Heart left ventricle (tissue), 16 donors: Measurements from ENCODE around the gene MAPK11. TPM values are rescaled to one million over a fixed set of nuclear protein-coding genes. Genes with fewer than 3 reads are reported as not detected.

Experiments used
- ATAC-seq, 4 donors: fragments of 200-7000 bp; cut with Tn5 transposase; one replicate each; pipeline ENCODE4 v1.9.1; 2020 to 2022; ENCODE audit warnings: moderate library complexity in 4 of 4, mild to moderate bottlenecking in 3 of 4, moderate number of reproducible peaks in 1 of 4
- DNase-seq, 5 donors: peaks; one replicate each; pipeline ENCODE4 v3.0.0-alpha.2; 2020
- H3K27ac ChIP-seq, 12 donors: fragments of 200-600 bp; sonication (generic) in 4 of 12; one replicate each; pipeline versions ENCODE4 v1.5.0 to v1.8.0; 2016 to 2022; ENCODE audit warnings: mild to moderate bottlenecking in 2 of 12
- H3K27me3 ChIP-seq, 9 donors: fragments of 200-600 bp; sonication (generic) in 2 of 9; one replicate each; pipeline versions ENCODE4 v1.5.1 to v1.8.0; 2016 to 2022; ENCODE audit warnings: mild to moderate bottlenecking in 3 of 9
- H3K36me3 ChIP-seq, 9 donors: fragments of 200-600 bp; sonication (generic) in 2 of 9; one replicate each; pipeline versions ENCODE4 v1.5.0 to v1.8.0; 2018 to 2022; ENCODE audit warnings: mild to moderate bottlenecking in 2 of 9
- H3K4me1 ChIP-seq, 12 donors: fragments of 200-600 bp; sonication (generic) in 4 of 12; one replicate each; pipeline versions ENCODE4 v1.5.0 to v1.8.0; 2016 to 2022; ENCODE audit warnings: mild to moderate bottlenecking in 3 of 12
- H3K4me3 ChIP-seq, 12 donors: fragments of 200-600 bp; sonication (generic) in 4 of 12; one replicate each; pipeline versions ENCODE4 v1.5.0 to v1.8.0; 2017 to 2022; ENCODE audit warnings: mild to moderate bottlenecking in 9 of 12, moderate library complexity in 4 of 12
- H3K9me3 ChIP-seq, 12 donors: fragments of 200-600 bp; sonication (generic) in 4 of 12; one replicate each; pipeline versions ENCODE4 v1.5.0 to v1.8.0; 2016 to 2022; ENCODE audit warnings: mild to moderate bottlenecking in 1 of 12
- POLR2A ChIP-seq, 2 donors: fragments of 450-650 bp; IDR thresholded peaks; one replicate each; pipeline ENCODE4 v1.6.1; 2017; ENCODE audit warnings: antibody characterized with exemption in 2 of 2, mild to moderate bottlenecking in 2 of 2, moderate library complexity in 2 of 2
- WGBS, 4 donors: extraction: QIAGEN DNeasy Blood & Tissue Kit in 2 of 4; methylation state at CpG; one replicate each; pipeline versions ENCODE4 v1.1.5 to v1.1.7; 2013 to 2018; 5-methylcytosine and 5-hydroxymethylcytosine counted together
- intact Hi-C, 10 donors: fragments of 100-400 bp; cut with DNase I; formaldehyde crosslinking; loops; one replicate each; pipeline versions ENCODE4 v1.11.1 to v1.14.2; 2022
- polyA plus RNA-seq, 2 donors: library from polyadenylated mRNA; stranded (reverse); fragments of 200-250 nt; gene quantifications; one replicate each; pipeline ENCODE4 v1.2.3, GENCODE V29; 2013
- total RNA-seq, 9 donors: library from RNA; depleted of rRNA in 2 of 9; stranded (reverse); fragments of >200 nt in 2 of 9; fragmentation: NEBNext Ultra II Directional in 3 of 9; extraction: Animal tissue kit (Norgen Biotek cat#: 25700) in 3 of 9; gene quantifications; one replicate each; pipeline versions ENCODE4 v1.1.0 to v1.2.4, GENCODE V29; 2016 to 2023
- TF ChIP-seq, protein P1 (sequence below), 12 donors: fragments of 200-600 bp; sonication (generic) in 4 of 12; IDR thresholded peaks; one replicate each; pipeline versions ENCODE4 v1.5.0 to v1.8.0; 2018 to 2022; ENCODE audit warnings: antibody characterized with exemption in 12 of 12, mild to moderate bottlenecking in 5 of 12
- donor health status: ischemic (EF 13 %, LVEDD 7.1; RV severe dilation, severe dysfunction).
- donor health status: healthy with polysubstance abuse.
- donor health status: DM: no; HTN: yes; CAD: no.
- donor health status: DM: no; HTN: no; CAD: no.
- donor health status: ischemic (EF 25% LVEDD 6.9; RV normal size, moderate dysfunction).
- donor health status: ischemic (EF 25% LVEDD 5.7; RV mildly dilated, moderate dysfunction).
- donor health status: healthy.
- donor health status: DM: yes; HTN: yes; CAD: no.
- donor health status: ischemic (EF 35%, LVEDD 5.7; RV mildly dilated, moderate dysfunction).
- donor health status: nonischemic (EF 11% LVEDD 7.7; RV severe dilation, severe dysfunction).
- donor health status: DM: yes; HTN: yes; CAD: no.
- donor health status: PGD.
- donor health status: ischemic (EF 29% LVEDD 5.4; RV normal size, mild dysfunction).
- donor health status: nonischemic (EF 23%, LVEDD 6.1; RV moderate dilation, normal function).

The MAPK11 gene
- total and polyA plus RNA-seq, 11 donors, result 5.0 to 12.1 (median 7.5) TPM

DNA sequence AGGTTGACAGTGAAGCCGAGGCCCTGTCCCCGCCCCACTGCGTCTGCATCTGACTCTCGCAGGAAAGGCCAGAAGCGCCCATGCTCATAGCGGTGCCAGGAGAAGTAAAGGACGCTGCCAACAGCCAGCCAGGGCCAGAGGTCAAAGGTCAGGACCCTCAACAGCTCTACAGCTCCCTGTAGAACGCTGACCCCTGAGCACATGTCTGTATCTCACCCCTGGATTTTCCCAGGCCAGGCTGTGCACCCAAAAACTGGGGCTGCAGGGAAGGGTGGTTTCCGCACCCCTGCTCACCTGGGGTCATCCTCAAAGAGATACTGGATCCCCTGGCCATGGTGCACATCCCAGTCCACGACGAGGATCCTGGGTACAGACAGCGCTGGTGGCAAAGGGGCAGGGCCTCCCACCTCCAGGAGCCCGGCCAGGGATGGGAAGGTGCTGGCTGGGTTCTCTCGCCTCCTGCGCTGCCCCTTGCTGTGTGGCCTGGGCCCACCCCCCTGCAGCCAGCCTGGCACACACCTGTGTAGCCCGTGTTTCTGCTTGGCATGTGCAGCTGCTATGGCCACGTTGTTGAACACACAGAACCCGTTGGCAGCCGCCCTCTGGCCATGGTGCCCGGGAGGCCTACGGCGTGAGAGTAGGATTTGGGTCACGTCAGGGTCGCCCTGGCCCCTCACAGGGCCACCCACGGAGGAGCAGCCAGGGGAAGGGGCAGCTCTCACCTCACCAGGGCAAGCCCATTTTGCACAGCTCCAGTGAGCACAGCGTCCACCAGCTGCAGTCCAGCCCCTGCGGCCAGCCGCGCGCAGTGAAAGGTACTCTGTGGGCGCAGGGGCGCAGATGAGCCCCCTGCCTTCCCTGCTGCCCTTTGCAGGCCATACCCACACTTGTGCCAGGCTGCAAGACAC is 20.6 kb downstream of the MAPK11 start:
- intact Hi-C loops, result loop anchor here in 9 of 10 donors (2.0 to 10.0 kb wide), 7 partner anchors 77 to 365 kb away; partner anchors contain the start of genes PPP6R2 (in 6 of the 9), LMF2 (in 3 of the 9), NCAPH2 (in 3 of the 9) and DENND6B (in 1 of the 9)
- Histone ChIP-seq H3K27ac (no peak overlapping the region), H3K4me3 (peak overlapping the region in 6 of 12 donors; percentile 69 to 83 (median 71)), H3K27me3 (no peaks in the 10 kb centered on the region), H3K4me1 (peaks cover 5 to 50% (median 32%) of the 10 kb centered on the region in 12 donors), H3K9me3 (no peaks in the 10 kb centered on the region), H3K36me3 (peaks cover 0 to 25% (median 8%) of the 10 kb centered on the region in 9 donors)
- DNase-seq, result no peak
- TF ChIP-seq, protein P1, sequence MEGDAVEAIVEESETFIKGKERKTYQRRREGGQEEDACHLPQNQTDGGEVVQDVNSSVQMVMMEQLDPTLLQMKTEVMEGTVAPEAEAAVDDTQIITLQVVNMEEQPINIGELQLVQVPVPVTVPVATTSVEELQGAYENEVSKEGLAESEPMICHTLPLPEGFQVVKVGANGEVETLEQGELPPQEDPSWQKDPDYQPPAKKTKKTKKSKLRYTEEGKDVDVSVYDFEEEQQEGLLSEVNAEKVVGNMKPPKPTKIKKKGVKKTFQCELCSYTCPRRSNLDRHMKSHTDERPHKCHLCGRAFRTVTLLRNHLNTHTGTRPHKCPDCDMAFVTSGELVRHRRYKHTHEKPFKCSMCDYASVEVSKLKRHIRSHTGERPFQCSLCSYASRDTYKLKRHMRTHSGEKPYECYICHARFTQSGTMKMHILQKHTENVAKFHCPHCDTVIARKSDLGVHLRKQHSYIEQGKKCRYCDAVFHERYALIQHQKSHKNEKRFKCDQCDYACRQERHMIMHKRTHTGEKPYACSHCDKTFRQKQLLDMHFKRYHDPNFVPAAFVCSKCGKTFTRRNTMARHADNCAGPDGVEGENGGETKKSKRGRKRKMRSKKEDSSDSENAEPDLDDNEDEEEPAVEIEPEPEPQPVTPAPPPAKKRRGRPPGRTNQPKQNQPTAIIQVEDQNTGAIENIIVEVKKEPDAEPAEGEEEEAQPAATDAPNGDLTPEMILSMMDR (IDR thresholded peaks at IDR 0.05), result no peak
- TF ChIP-seq POLR2A (IDR thresholded peaks at IDR 0.05), result no peak
- WGBS, 4 donors, result 92 to 95% (median 93%) methylated on average over 27 to 32 of the region's 32 CpGs
- no peak for ATAC-seq

DNA sequence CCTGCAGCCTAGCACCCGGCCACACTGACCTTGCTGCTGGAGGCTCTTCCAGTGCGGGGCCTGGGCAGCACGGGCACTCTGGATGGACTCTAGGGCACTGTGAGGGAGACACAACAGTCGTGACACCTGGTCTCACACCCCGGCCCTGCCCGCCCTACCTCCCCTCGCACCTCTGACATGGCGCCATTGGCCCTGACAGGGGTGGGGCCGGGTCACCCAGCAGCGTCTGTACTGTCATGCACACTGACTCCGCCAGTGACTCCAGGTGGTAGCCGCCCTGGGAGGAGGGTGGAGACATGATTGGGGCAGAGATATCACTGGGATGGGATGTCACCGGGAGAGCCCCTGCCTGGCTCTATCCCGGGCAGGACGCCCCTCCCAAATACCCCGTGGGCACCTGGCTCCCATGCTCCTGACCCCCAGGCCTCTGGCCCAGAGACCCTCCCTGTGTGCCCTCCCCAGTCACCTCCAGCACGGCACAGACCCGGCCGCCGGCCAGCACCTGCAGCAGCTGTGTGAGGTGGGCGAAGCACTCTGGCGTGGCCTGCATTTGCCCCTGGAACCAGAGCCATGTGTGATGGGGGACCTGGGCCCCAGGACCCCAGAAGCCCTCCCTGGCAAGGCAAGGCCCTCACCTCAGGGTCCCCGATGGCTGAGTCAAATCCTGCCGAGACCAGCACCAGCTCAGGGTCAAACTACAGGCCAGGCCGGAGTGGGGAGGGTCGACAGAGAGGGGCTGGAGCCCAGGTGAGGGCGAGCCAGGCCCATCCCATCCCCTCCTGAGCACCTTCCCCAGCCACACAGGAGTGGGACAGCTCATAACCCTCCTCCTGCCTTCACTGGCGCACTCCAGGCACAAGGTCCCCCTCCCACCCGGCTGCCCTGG is 21.7 kb downstream of the MAPK11 start:
- no peak overlapping the region for H3K4me3 ChIP-seq
- H3K27me3 ChIP-seq, result no peaks in the 10 kb centered on the region
- ATAC-seq (no peak), DNase-seq (no peak)
- intact Hi-C loops, result loop anchor here in 5 of 10 donors (10.0 kb wide), 4 partner anchors 246 to 366 kb away; partner anchors contain the start of genes LMF2 (in 1 of the 5), NCAPH2 (in 1 of the 5) and SCO2 (in 1 of the 5)
- WGBS, 4 donors, result 87 to 95% (median 89%) methylated on average over 10 to 29 of the region's 29 CpGs
- no peak overlapping the region for H3K27ac ChIP-seq
- no peaks in the 10 kb centered on the region for H3K9me3 ChIP-seq
- TF ChIP-seq, protein P1 (IDR thresholded peaks at IDR 0.05), result no peak
- no peak for TF ChIP-seq POLR2A (IDR thresholded peaks at IDR 0.05)
- H3K36me3 ChIP-seq, result peaks cover 0 to 25% (median 8%) of the 10 kb centered on the region in 9 donors
- H3K4me1 ChIP-seq, result peaks cover 8 to 57% (median 39%) of the 10 kb centered on the region in 12 donors

DNA sequence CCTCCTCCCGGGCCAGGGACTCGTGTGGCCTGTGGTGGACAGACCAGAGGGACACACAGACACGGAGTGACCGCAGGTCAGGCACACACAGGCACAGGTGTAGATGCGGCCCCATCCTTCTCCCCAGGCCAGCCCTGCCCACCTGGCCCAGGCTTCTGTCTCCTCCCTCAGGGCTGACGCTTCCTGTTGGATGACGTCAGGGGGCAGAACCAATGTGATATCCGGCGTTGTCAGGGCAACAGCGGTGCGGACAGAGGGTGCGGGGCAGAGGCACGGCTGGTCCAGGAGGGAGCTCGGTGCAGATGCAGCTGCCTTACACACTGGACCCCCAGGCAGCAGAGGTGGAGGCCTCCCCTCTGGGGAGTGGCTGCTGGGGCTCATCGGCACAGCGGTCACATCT is 22.4 kb downstream of the MAPK11 start:
- Histone ChIP-seq H3K9me3 (no peaks in the 10 kb centered on the region), H3K36me3 (peaks cover 0 to 25% (median 8%) of the 10 kb centered on the region in 9 donors), H3K27ac (no peak overlapping the region), H3K27me3 (no peaks in the 10 kb centered on the region), H3K4me3 (no peak overlapping the region), H3K4me1 (peaks cover 13 to 64% (median 45%) of the 10 kb centered on the region in 12 donors)
- DNase-seq (no peak), ATAC-seq (no peak)
- no peak for TF ChIP-seq POLR2A (IDR thresholded peaks at IDR 0.05)
- TF ChIP-seq, protein P1 (IDR thresholded peaks at IDR 0.05), result no peak
- WGBS, 4 donors, result 32 to 46% (median 45%) methylated on average over 12 to 16 of the region's 16 CpGs
- intact Hi-C loops, result loop anchor here in 5 of 10 donors (10.0 kb wide), 4 partner anchors 247 to 367 kb away; partner anchors contain the start of genes LMF2 (in 1 of the 5), NCAPH2 (in 1 of the 5) and SCO2 (in 1 of the 5)
